Mammary epithelial cell (primary cell): ENCODE measurements around the gene FEM1C.

Experiments used
- EZH2 ChIP-seq: IDR thresholded peaks from 2 replicates; pipeline ENCODE4 v1.6.1; 2012; ENCODE audit warnings: low read length, inconsistent platforms, borderline replicate concordance
- TF ChIP-seq, protein P1 (sequence below), 2 donors: IDR thresholded peaks in 1 of 2; conservative IDR thresholded peaks in 1 of 2; 2 replicates each; pipeline ENCODE4 v1.5.1; 2011 to 2012; ENCODE audit warnings: inconsistent platforms in 2 of 2, low read length in 2 of 2, mild to moderate bottlenecking in 2 of 2, control low read depth in 1 of 2, low read depth in 1 of 2; ENCODE audit not compliant: insufficient read depth in 1 of 2; ENCODE audit errors: extremely low read depth in 1 of 2

DNA sequence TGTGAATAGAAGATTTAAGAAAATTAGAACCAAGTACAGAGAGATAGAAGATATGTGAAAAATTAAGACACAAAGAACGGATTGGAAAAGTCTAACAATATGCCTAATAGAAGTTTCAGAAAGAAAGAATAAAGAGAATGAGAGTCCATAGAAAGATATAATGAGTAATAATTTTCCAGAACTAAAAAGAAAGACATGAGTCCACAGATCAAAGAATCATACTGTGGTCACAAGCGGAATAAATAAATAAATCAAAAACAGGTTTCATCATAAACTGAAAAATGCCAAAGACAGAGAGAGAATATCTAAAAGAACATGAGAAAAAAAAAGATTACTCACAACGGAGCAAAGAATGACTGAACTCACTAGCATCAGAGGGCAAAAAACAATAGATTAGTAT is 32.9 kb downstream of the FEM1C start:
- TF ChIP-seq, protein P1, sequence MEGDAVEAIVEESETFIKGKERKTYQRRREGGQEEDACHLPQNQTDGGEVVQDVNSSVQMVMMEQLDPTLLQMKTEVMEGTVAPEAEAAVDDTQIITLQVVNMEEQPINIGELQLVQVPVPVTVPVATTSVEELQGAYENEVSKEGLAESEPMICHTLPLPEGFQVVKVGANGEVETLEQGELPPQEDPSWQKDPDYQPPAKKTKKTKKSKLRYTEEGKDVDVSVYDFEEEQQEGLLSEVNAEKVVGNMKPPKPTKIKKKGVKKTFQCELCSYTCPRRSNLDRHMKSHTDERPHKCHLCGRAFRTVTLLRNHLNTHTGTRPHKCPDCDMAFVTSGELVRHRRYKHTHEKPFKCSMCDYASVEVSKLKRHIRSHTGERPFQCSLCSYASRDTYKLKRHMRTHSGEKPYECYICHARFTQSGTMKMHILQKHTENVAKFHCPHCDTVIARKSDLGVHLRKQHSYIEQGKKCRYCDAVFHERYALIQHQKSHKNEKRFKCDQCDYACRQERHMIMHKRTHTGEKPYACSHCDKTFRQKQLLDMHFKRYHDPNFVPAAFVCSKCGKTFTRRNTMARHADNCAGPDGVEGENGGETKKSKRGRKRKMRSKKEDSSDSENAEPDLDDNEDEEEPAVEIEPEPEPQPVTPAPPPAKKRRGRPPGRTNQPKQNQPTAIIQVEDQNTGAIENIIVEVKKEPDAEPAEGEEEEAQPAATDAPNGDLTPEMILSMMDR (conservative IDR thresholded peaks at IDR 0.05 in 1 of 2, IDR thresholded peaks at IDR 0.05 in 1 of 2; ENCODE audit: extremely low read depth in 1 of 2, insufficient read depth in 1 of 2, low read depth in 1 of 2, low read length in 2 of 2): no peak
- TF ChIP-seq EZH2: no peak
